Fibroblast of the aortic adventitia (primary cell): ENCODE data around the gene C2CD5. TPM values are rescaled to one million over a fixed set of nuclear protein-coding genes. Genes with fewer than 3 reads are reported as not detected.

Source experiments
- DNase-seq: peaks from one replicate; pipeline ENCODE4 v3.0.0-alpha.2; 2010; ENCODE audit warnings: low read depth
- H3K4me3 ChIP-seq: 2 replicates; pipeline ENCODE4 v1.5.1; 2011; ENCODE audit warnings: low read depth, mild to moderate bottlenecking, control low read depth, low read length, moderate library complexity
- total RNA-seq: library from RNA; depleted of rRNA; stranded (reverse); fragments of >200 nt; gene quantifications from 2 replicates; pipeline ENCODE4 v1.2.3, GENCODE V29; 2012; ENCODE audit warnings: low replicate concordance
- TF ChIP-seq, protein P1 (sequence below): IDR thresholded peaks from 2 replicates; pipeline ENCODE4 v1.5.1; 2011; ENCODE audit warnings: mild to moderate bottlenecking, low read length, control low read depth, inconsistent platforms; ENCODE audit not compliant: insufficient read depth

The C2CD5 gene
- total RNA-seq, 1 donor: 31.2 TPM

DNA sequence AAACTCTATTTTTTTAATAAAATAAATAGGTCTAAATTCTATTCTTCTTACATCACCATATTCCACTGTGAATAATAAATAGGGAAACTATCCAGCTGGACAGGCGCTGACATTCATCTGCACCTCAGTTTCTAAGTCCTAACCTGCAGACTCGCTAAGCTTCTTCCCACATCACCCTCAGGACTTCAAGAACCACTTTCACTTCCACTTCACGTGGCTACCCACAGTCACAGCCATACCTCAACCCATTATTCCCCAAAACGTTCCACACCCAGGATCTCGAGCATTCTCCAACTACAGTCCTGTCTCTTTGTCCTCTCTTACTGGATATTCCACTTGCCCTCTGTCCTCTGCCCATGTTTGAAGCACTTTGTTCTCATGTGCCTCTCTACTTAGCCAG is 71.1 kb downstream of the C2CD5 start:
- DNase-seq: no peak
- TF ChIP-seq, protein P1, sequence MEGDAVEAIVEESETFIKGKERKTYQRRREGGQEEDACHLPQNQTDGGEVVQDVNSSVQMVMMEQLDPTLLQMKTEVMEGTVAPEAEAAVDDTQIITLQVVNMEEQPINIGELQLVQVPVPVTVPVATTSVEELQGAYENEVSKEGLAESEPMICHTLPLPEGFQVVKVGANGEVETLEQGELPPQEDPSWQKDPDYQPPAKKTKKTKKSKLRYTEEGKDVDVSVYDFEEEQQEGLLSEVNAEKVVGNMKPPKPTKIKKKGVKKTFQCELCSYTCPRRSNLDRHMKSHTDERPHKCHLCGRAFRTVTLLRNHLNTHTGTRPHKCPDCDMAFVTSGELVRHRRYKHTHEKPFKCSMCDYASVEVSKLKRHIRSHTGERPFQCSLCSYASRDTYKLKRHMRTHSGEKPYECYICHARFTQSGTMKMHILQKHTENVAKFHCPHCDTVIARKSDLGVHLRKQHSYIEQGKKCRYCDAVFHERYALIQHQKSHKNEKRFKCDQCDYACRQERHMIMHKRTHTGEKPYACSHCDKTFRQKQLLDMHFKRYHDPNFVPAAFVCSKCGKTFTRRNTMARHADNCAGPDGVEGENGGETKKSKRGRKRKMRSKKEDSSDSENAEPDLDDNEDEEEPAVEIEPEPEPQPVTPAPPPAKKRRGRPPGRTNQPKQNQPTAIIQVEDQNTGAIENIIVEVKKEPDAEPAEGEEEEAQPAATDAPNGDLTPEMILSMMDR: no peak
- no peak overlapping the region for H3K4me3 ChIP-seq

DNA sequence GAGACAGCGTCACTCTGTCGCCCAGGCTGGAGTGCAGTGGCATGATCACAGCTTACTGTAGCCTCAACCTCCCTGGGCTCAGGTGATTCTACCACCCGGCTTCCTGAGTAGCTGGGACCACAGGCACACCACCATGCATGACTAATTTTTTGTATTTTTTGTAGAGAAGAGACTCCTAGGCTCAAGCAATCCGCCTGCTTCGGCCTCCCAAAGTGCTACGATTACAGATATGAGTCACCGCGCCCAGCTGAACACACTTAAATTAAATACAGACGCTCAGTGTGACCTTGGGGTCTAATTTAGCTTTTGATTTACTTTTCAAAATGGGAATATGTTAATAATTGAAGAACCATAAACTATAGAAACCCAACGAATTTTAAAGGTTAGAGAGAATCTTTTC is 77.2 kb downstream of the C2CD5 start:
- TF ChIP-seq, protein P1: no peak
- no peak for DNase-seq
- H3K4me3 ChIP-seq: no peak overlapping the region

DNA sequence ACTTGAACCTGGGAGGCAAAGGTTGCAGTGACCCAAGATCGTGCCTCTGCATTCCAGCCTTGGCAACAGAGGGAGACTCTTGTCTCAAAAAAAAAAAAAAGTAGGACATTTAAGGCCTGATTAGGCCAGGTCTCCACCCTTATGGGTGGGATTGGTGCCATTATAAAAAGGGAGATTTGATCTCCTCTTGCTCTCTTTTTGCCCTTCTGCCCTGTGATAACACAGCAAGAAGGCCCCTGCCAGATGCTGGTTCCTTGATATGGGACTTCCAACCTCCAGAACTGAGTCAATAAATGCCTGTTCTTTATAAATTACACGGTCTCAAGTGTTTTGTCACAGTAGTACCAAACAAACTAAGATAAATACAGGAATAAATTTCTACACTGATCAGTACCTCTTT is 81.0 kb downstream of the C2CD5 start:
- TF ChIP-seq, protein P1: no peak
- DNase-seq: no peak
- H3K4me3 ChIP-seq: no peak overlapping the region

DNA sequence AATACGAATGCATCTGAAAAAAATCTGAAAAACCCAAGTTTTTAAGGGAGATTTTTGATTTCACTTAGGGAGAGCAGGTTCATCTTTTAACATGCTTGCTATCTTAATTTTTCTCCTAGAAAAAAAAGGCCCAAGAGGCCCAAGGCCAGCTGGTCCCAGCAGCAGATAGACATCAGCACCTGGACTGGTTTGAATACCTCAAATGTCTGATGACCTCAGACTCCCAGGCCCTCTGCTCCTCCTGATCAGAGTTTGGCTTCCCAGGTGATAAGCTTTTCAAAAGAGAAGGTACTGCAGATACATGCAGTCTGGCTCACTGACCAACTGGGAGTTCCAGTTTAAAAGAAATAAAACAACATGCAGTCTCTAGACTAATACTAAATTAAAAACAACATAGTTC is 82.6 kb downstream of the C2CD5 start:
- no peak for DNase-seq
- TF ChIP-seq, protein P1: no peak
- no peak overlapping the region for H3K4me3 ChIP-seq

DNA sequence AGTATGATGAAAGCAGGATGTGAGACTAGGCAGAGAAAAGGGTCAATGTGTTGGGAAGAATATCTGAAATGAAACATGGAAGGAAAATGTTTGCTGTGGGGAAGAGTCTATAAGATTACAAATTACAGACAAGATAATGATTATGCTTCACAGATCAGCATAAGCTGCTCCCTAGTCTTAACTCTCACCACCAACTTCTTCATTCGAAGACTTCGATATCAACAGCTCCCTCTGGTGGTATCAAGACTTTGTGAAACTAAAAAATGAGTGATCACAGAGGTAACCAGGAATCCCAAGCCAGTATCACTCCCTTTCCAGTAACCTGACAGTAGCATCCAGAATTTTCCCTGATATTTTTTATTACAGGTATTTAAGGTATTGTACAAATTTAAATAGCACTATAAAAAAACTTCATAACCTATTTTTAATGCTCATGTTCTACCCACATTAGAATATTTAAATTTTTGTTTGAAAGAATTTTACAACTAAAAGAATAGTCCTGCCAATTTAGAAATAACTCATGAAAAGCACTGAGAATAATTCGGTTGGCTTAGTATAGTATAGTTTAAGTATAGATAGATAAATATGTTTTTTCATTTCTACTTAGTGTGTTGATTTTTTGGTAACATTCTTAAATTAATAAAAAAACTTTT is 84.4 kb downstream of the C2CD5 start:
- TF ChIP-seq, protein P1: peak; percentile 64
- DNase-seq: peak; percentile 65

DNA sequence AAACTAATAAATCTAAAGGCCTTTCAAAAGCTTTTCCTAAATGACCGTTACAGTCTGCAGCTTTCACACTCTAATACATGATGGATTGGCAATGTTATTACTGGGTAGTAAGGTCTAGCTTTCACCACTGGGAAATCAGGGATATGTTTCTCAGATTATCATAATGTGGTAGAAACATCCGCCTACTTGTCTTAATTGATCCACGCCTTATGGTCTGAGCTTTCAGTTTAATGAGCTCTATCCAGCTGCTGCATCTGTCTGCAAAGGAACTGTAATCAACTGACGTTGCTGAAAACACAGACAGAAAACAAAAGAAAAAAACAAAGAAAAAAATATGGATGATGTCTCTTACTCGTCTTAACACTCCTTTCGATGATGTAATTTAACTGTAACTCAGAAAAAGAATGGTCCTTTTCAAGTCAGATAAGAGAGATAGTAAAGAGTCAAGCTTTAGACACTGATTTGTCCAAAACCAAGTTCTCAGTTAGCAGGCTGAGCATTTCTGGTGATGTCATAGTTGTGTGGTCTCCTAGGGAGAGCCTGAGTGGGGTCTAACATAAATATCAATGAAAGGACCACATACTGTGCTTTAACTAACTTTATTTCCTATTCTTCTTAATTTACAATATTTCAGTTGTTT is 85.9 kb downstream of the C2CD5 start:
- TF ChIP-seq, protein P1: no peak
- no peak overlapping the region for H3K4me3 ChIP-seq
- no peak for DNase-seq

More for the DNA sequence above, 84.4 kb downstream of the C2CD5 start:
- H3K4me3 ChIP-seq: no peak overlapping the region
